ENCODE data around the gene CATSPERB. TPM values are rescaled to one million over a fixed set of nuclear protein-coding genes. Genes with fewer than 3 reads are reported as not detected.
"Not testable (repeated sequence)": the region's sequence is repeated elsewhere in the genome, so short reads cannot be mapped to it uniquely, and the experiment has no call there.

Gene CATSPERB
- total RNA-seq, 1 donor from 2014 or later, result 5.6 TPM

GRCh38 chr14:91607322-91608047, 124.4 kb downstream of the CATSPERB start:
- no peak overlapping the region for H3K4me3 Mint-ChIP-seq (ENCODE audit: low read depth)
- DNase-seq (ENCODE audit: low spot score, unreplicated experiment), result no peak
- no peaks in the 10 kb centered on the region for H3K36me3 Mint-ChIP-seq (ENCODE audit: insufficient read depth)
- H3K27ac Mint-ChIP-seq, result no peak overlapping the region
- H3K4me1 Mint-ChIP-seq (ENCODE audit: low read depth), result peaks cover 7% of the 10 kb centered on the region
- TF ChIP-seq, protein P1, sequence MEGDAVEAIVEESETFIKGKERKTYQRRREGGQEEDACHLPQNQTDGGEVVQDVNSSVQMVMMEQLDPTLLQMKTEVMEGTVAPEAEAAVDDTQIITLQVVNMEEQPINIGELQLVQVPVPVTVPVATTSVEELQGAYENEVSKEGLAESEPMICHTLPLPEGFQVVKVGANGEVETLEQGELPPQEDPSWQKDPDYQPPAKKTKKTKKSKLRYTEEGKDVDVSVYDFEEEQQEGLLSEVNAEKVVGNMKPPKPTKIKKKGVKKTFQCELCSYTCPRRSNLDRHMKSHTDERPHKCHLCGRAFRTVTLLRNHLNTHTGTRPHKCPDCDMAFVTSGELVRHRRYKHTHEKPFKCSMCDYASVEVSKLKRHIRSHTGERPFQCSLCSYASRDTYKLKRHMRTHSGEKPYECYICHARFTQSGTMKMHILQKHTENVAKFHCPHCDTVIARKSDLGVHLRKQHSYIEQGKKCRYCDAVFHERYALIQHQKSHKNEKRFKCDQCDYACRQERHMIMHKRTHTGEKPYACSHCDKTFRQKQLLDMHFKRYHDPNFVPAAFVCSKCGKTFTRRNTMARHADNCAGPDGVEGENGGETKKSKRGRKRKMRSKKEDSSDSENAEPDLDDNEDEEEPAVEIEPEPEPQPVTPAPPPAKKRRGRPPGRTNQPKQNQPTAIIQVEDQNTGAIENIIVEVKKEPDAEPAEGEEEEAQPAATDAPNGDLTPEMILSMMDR (IDR thresholded peaks at IDR 0.05; ENCODE audit: unreplicated experiment), result no peak
- H3K27me3 Mint-ChIP-seq, result peaks cover 3% of the 10 kb centered on the region
- H3K9me3 Mint-ChIP-seq (ENCODE audit: low read depth), result no peaks in the 10 kb centered on the region

DNA sequence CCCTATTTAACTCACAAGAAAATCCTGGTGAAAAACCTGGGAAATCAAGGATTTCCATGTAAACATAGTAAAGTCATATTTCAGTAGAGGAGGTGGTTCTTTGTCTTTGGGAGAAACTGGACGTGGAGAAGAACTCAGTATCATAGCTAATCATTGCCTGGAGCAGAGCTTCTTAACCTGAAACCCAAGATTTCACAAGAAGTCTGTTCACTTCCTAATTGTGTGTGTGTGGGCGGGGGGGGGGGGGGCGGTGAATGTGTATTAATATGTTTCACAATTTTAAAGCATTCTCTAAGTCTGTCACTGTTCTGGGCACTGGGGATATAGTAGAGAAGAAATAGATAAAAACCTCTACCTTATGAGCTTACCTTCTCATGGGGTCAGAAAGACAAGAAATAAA, 125.0 kb downstream of the CATSPERB start:
- H3K27ac Mint-ChIP-seq, result no peak overlapping the region
- H3K4me1 Mint-ChIP-seq (ENCODE audit: low read depth), result peaks cover 7% of the 10 kb centered on the region
- peaks cover 3% of the 10 kb centered on the region for H3K27me3 Mint-ChIP-seq
- DNase-seq (ENCODE audit: low spot score, unreplicated experiment), result no peak
- TF ChIP-seq, protein P1 (IDR thresholded peaks at IDR 0.05; ENCODE audit: unreplicated experiment), result no peak
- H3K36me3 Mint-ChIP-seq (ENCODE audit: insufficient read depth), result no peaks in the 10 kb centered on the region
- H3K4me3 Mint-ChIP-seq (ENCODE audit: low read depth), result no peak overlapping the region
- no peaks in the 10 kb centered on the region for H3K9me3 Mint-ChIP-seq (ENCODE audit: low read depth)

DNA sequence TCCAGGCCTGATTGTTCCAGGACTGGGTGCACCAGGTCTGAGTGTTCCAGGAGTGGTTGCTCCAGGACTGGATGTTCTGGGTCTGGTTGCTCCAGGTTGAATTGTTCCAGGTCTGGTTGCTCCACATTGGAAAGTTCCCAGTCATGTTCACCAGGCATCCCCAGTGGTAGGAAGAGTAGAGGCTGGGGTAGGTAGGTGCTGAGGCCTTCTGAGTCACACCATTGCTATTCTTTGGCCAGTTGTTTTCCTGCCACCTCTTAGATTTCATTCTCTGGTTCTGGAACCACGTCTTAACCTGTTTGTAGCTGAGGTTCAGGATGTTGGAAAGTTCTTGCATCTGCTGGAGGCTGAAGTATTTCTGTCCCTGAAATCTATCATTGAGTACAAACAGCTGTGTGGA, 127.3 kb downstream of the CATSPERB start:
- not testable (repeated sequence) for H3K9me3 Mint-ChIP-seq (ENCODE audit: low read depth); H3K27ac Mint-ChIP-seq; H3K4me3 Mint-ChIP-seq (ENCODE audit: low read depth); H3K27me3 Mint-ChIP-seq; DNase-seq (ENCODE audit: low spot score, unreplicated experiment); H3K36me3 Mint-ChIP-seq (ENCODE audit: insufficient read depth)
- H3K4me1 Mint-ChIP-seq (ENCODE audit: low read depth), result peaks cover 12% of the 10 kb centered on the region

DNA sequence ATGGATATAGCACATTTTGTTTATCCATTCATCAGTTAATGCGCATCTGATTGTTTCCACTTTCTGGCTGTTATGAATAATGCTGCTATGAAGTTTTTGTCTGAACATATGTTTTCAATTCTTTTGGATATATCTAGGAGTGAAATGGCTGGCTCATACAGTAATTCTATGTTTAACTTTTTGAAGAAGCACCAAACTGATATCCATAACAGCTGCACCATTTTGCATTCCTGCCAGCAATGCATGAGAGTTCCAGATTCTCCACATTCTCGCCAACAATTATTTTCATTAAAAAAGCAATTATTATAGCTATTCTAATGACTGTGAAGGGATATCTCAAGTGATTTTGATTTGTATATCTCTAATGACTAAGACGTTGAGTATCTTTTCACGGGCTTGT, 131.9 kb downstream of the CATSPERB start:
- TF ChIP-seq, protein P1 (IDR thresholded peaks at IDR 0.05; ENCODE audit: unreplicated experiment), result no peak
- no peaks in the 10 kb centered on the region for H3K9me3 Mint-ChIP-seq (ENCODE audit: low read depth)

GRCh38 chr14:91595736-91596135, 136.2 kb downstream of the CATSPERB start:
- no peaks in the 10 kb centered on the region for H3K27me3 Mint-ChIP-seq
- H3K27ac Mint-ChIP-seq, result no peak overlapping the region
- H3K9me3 Mint-ChIP-seq (ENCODE audit: low read depth), result peaks cover 9% of the 10 kb centered on the region
- TF ChIP-seq, protein P1 (IDR thresholded peaks at IDR 0.05; ENCODE audit: unreplicated experiment), result no peak
- H3K4me1 Mint-ChIP-seq (ENCODE audit: low read depth), result peaks cover 3% of the 10 kb centered on the region
- H3K36me3 Mint-ChIP-seq (ENCODE audit: insufficient read depth), result peaks cover 2% of the 10 kb centered on the region
- no peak for DNase-seq (ENCODE audit: low spot score, unreplicated experiment)
- no peak overlapping the region for H3K4me3 Mint-ChIP-seq (ENCODE audit: low read depth)

More for the DNA sequence above, 131.9 kb downstream of the CATSPERB start:
- Mint-ChIP-seq H3K27me3 (peaks cover 3% of the 10 kb centered on the region), H3K27ac (no peak overlapping the region), H3K4me3 (ENCODE audit: low read depth) (no peak overlapping the region), H3K36me3 (ENCODE audit: insufficient read depth) (peaks cover 2% of the 10 kb centered on the region), H3K4me1 (ENCODE audit: low read depth) (peaks cover 5% of the 10 kb centered on the region)
- DNase-seq (ENCODE audit: low spot score, unreplicated experiment), result no peak

DNA sequence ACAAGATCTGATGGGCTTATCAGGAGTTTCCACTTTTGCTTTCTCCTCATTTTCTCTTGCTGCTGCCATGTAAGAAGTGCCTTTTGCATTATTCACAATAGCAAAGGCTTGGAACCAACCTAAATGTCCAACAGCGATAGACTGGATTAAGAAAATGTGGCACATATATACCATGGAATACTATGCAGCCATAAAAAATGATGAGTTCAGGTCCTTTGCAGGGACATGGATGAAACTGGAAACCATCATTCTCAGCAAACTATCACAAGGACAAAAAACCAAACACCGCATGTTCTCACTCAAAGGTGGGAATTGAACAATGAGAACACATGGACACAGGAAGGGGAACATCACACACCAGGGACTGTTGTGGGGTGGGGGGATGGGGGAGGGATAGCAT, 137.9 kb downstream of the CATSPERB start:
- H3K36me3 Mint-ChIP-seq (ENCODE audit: insufficient read depth); H3K4me1 Mint-ChIP-seq (ENCODE audit: low read depth); H3K9me3 Mint-ChIP-seq (ENCODE audit: low read depth); DNase-seq (ENCODE audit: low spot score, unreplicated experiment); H3K27me3 Mint-ChIP-seq; H3K27ac Mint-ChIP-seq; H3K4me3 Mint-ChIP-seq (ENCODE audit: low read depth): not testable (repeated sequence)
